ENCODE measurements around the gene BPTF.
"Not testable (repeated sequence)": the region's sequence is repeated elsewhere in the genome, so short reads cannot be mapped to it uniquely, and the experiment has no call there.

The BPTF gene

DNA sequence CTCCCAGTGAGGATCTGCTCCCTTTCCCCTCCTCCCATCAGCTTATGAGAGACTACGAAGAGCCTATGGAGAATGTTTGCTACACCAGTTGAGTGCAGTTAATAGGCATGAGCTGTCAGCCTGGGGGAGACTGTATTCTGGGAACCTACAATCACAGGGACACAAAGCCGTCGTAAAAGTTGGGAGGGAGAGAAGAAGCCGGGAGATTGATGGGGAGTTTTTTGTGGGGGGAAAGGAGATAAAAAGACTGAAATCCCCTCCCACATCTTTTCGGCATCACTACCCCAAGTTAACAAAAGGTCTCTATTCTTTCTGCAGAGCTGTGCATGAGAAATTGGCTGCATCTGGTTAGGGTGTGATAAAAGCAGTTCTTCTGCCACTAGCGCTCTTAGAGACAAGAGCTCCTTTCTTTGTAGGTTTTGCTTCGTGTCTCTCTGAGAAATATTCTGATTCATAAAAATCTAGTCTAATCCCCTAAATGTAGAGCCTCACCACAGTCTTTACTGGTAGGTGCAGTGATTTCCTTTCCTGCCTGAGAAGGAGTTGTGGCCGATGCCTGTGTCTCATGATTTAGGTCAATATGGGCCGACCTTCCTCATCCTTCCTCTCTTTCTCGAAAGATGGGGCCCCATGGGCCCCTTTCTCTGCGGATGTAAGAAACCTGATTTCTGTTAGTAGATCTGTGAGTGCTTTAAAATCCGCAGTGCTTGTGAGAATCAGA is 77.4 kb downstream of the BPTF start:
- no peak for DNase-seq

GRCh38 chr17:67905298-67905697 is 80.0 kb downstream of the BPTF start:
- not testable (repeated sequence) for DNase-seq

GRCh38 chr17:67910117-67910803 is 85.0 kb downstream of the BPTF start:
- DNase-seq = not testable (repeated sequence)

GRCh38 chr17:67911059-67911782 is 85.9 kb downstream of the BPTF start:
- DNase-seq = no peak

- no peak for DNase-seq
Observed at GRCh38 chr17:67912088-67912487, 86.8 kb downstream of the BPTF start.

- no peak for DNase-seq
Observed at GRCh38 chr17:67912656-67913055, 87.4 kb downstream of the BPTF start.

DNA sequence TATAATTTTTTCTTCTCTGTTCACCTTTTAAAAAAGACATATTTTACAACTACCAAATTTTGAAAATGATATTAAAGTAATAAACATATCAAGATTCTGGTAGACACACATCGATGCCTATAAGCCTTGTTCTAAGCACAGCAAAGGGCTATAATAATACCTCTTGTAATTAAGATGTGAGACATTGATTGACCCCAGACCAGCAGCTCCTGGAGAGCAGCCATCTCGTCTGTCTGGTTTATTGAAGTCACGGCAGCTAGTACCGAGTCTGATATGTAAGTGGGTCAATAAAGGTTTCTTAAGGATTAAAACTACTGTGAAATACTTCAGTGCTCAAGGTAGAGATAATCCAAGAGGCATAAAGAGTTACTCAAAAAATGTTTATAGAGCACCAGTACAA is 94.9 kb downstream of the BPTF start:
- no peak for DNase-seq

DNA sequence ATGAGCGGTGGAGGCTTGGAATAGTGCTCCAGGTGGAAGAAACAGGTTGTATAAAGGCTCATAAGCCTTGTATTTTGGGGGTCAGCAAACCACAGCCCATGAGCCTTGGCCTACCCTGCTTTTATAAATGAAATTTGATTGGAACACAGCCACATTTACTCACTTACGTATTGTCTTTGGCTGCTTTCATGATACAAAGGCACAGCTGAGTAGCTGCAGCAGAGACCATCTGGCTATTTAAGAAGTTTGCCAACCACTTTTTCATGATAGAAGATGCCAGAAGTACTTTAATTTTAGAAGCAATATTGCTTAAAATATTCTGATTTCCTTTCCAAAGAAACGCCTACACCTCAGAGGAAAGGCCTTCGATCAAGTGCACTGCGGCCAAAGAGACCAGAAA is 97.2 kb downstream of the BPTF start:
- no peak for DNase-seq

DNA sequence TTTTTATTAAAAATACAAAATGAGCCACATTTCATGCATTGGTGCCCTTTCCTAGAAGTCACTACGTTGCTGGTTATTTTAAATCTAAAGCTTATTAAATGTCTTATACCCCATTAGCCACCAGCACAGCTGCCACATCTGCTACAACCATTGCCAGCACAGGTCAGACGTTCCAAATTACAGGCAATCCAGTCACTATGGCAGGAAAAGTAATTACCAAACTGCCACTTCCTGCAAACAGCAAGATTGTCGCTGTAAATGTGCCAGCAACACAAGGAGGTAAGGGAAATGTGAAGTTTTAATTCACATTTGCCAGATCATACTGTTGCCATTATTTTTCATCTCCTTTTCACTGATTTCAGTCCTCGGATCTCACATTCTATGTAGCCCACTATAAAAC is 103.5 kb downstream of the BPTF start:
- DNase-seq = not testable (repeated sequence)

- no peak for DNase-seq
Observed at GRCh38 chr17:67931227-67931626, 105.9 kb downstream of the BPTF start.

- no peak for DNase-seq
Observed at GRCh38 chr17:67942810-67943209, 117.5 kb downstream of the BPTF start.

DNA sequence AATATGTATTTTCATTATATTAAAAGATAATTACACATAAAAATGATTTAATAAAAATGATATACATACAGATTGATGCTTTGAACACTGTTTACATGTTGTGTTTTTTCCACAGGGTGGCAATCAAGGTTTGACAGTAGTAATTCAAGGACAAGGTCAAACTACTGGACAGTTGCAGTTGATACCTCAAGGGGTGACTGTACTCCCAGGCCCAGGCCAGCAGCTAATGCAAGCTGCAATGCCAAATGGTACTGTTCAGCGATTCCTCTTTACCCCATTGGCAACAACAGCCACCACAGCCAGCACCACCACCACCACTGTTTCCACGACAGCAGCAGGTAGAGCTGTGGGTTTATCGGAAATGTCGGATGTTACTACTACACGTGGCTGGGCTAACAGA is 118.7 kb downstream of the BPTF start:
- no peak for DNase-seq

DNA sequence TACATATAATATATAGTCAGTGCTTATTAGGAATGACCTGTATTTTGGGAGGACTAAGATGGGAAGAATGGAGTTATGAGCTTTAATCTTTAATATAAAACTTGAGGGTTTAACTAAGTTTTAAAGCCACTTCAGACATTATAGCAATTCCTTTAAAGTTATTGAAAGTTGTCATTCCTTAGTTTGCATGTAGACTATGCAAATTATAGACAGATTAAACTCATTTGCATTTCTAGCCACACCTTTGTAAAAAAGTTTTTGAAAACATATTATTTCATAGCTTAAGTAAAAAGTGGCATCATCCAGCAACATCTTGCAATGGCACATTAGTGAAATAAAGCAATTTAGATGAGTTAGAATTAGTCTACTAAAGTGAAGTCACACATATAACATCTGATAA is 121.2 kb downstream of the BPTF start:
- DNase-seq = no peak

- no peak for DNase-seq
Observed at GRCh38 chr17:67947325-67947813, 122.1 kb downstream of the BPTF start.

GRCh38 chr17:67950945-67951344 is 125.6 kb downstream of the BPTF start:
- no peak for DNase-seq

- DNase-seq = no peak
Observed at GRCh38 chr17:67959510-67959909, 134.2 kb downstream of the BPTF start.

- DNase-seq = not testable (repeated sequence)
Observed at GRCh38 chr17:67960276-67960675, 135.0 kb downstream of the BPTF start.

DNA sequence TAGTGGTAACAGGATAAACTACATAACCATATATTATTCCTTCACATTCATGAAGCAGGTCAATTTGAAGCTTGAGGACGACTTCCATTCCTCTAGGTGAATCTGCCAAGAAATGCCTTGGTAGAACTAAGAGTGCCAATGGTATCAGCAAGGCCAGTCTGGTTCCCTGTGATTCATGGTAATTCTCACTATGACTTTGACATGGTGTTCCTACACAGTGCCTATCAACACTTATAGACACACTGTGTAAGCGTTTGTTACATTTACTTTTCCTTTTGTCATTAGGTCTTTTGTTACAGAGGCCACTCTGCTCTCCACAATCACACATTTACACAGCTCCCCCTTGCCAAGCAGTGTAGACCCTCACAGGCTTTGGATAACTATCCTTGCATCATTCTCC is 136.9 kb downstream of the BPTF start:
- DNase-seq = not testable (repeated sequence)

GRCh38 chr17:67963145-67963572 is 137.9 kb downstream of the BPTF start:
- not testable (repeated sequence) for DNase-seq

- DNase-seq = no peak
Observed at GRCh38 chr17:67970783-67971182, 145.5 kb downstream of the BPTF start.

DNA sequence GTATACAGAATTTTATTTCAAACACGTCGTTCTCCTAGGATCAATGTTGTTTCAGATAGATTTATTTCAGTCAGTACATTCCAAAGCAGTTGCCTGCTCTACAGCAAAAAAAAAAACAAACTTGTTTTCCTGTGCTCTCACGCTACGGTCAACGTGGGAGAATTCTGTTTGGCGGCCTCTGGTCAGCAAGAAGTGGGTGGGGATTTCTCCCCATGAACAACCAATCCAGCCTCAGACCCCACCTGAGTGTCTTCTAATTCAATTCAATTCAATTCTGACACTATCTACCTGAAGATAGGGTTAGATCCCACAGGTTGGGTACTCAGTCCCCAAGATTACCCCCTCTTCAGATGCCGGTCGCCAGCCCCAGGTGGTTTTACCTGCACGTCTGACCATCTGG is 148.9 kb downstream of the BPTF start:
- no peak for DNase-seq

DNA sequence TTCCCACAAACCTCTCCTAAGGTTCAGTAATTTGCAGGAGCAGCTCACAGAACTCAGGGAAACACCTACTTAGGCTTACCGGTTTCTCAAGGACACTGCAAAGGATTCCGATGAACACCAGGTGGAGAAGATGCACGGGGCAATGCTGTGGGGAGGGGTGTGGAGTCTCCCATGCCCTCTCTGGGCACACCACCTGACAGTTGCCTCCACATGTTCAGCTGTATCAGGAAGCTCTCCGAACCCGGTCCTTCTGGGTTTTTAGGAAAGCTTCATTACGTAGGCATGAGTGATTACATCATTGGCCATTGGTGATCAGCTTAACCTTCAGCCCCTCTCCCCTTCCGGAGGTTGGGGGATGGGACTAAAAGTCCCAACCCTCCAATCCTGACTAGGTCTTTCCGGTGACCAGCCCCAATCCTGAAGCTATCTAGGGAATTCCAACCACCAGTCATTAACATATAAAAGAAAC is 149.3 kb downstream of the BPTF start:
- no peak for DNase-seq

GRCh38 chr17:67976306-67976705 is 151.0 kb downstream of the BPTF start:
- DNase-seq = not testable (repeated sequence)
